Endothelial cell of umbilical vein (primary cell): ENCODE results near the gene CNDP2. TPM values are rescaled to one million over a fixed set of nuclear protein-coding genes. Genes with fewer than 3 reads are reported as not detected.

Source experiments
- BruUV-seq: library from RNA; stranded (reverse); fragments of 400-500 nt; replicated peaks from 2 replicates; lab custom pipeline; 2021; lab: Mats Ljungman, UMichigan
- CTCF ChIA-PET: fragments of 300-600, 350-600 bp; sonication (Branson Sonifier 250); formaldehyde crosslinking; loops from one replicate; lab custom pipeline; 2021; ENCODE audit warnings: antibody characterized with exemption, inconsistent platforms; lab: Charles Lee
- POLR2A ChIA-PET: fragments of 300-600, 350-600 bp; sonication (Branson Sonifier 250); formaldehyde crosslinking; loops from one replicate; lab custom pipeline; 2021; ENCODE audit warnings: antibody characterized with exemption, inconsistent platforms; lab: Charles Lee
- DNase-seq: peaks from one replicate; pipeline ENCODE4 v3.0.0-alpha.2; 2011; ENCODE audit warnings: low read depth, low spot score
- FAIRE-seq: peaks from 2 replicates; lab custom pipeline; 2011; peaks lifted over from hg19 to GRCh38; lab: Jason Lieb, UNC
- H2AFZ ChIP-seq: 2 replicates; pipeline ENCODE4 v1.6.0; 2012; ENCODE audit warnings: low read depth, low read length, control low read depth, inconsistent platforms
- H3K27ac ChIP-seq: 2 replicates; pipeline ENCODE4 v1.5.1; 2011; ENCODE audit warnings: low read depth, mild to moderate bottlenecking, control low read depth, low read length, moderate library complexity; ENCODE audit not compliant: insufficient read depth
- H3K27me3 ChIP-seq, 2 experiments: 2 replicates each; pipeline versions ENCODE4 v1.6.0 to v1.6.1; 2011; ENCODE audit warnings: low read length in 2 of 2, mixed read lengths in 1 of 2; ENCODE audit not compliant: control insufficient read depth in 2 of 2, insufficient read depth in 2 of 2
- H3K36me3 ChIP-seq, 2 experiments: 2 replicates in 1 of 2; 3 replicates in 1 of 2; pipeline ENCODE4 v1.5.1; 2011; ENCODE audit warnings: low read length in 2 of 2, mild to moderate bottlenecking in 1 of 2, moderate library complexity in 1 of 2; ENCODE audit not compliant: control insufficient read depth in 2 of 2, insufficient read depth in 2 of 2; ENCODE audit errors: extremely low read depth in 1 of 2
- H3K4me1 ChIP-seq: 3 replicates; pipeline ENCODE4 v1.5.1; 2011; ENCODE audit warnings: mild to moderate bottlenecking, low read length; ENCODE audit not compliant: control insufficient read depth, insufficient read depth; ENCODE audit errors: extremely low read depth
- H3K4me2 ChIP-seq: 2 replicates; pipeline ENCODE4 v1.6.1; 2011; ENCODE audit warnings: low read length, control low read depth, mixed read lengths; ENCODE audit not compliant: insufficient read depth
- H3K4me3 ChIP-seq, 3 experiments: fragments of 200-600 bp in 1 of 3; sonication (generic), shearing (Covaris generic) in 1 of 3; replicated peaks in 1 of 3; 2 replicates each; pipeline ENCODE4 v1.5.1; 2011 to 2016; ENCODE audit warnings: control low read depth in 3 of 3, low read length in 3 of 3, mild to moderate bottlenecking in 2 of 3, inconsistent platforms in 1 of 3, low read depth in 1 of 3, moderate library complexity in 1 of 3; ENCODE audit not compliant: insufficient read depth in 1 of 3
- H3K79me2 ChIP-seq: 2 replicates; pipeline ENCODE4 v1.6.0; 2012; ENCODE audit warnings: low read length, inconsistent platforms; ENCODE audit not compliant: control insufficient read depth, insufficient read depth
- H3K9ac ChIP-seq: replicated peaks from 2 replicates; pipeline ENCODE3; 2011; ENCODE audit warnings: low read length, control low read depth; ENCODE audit not compliant: insufficient read depth; ENCODE audit errors: extremely low read depth
- H3K9me1 ChIP-seq: replicated peaks from 3 replicates; pipeline ENCODE4 v1.6.0; 2011; ENCODE audit warnings: mild to moderate bottlenecking, low read length; ENCODE audit not compliant: control insufficient read depth, insufficient read depth; ENCODE audit errors: extremely low read depth
- H3K9me3 ChIP-seq: replicated peaks from 2 replicates; pipeline ENCODE4 v1.5.1; 2012; ENCODE audit warnings: low read length, inconsistent platforms; ENCODE audit not compliant: control insufficient read depth, insufficient read depth
- H4K20me1 ChIP-seq: replicated peaks from 2 replicates; pipeline ENCODE3; 2011; ENCODE audit warnings: mild to moderate bottlenecking, low read length; ENCODE audit not compliant: control insufficient read depth, insufficient read depth; ENCODE audit errors: extremely low read depth
- EZH2 ChIP-seq: IDR thresholded peaks from 2 replicates; pipeline ENCODE4 v1.6.1; 2012; ENCODE audit warnings: borderline replicate concordance, low read depth, mild to moderate bottlenecking, moderate library complexity, low read length, inconsistent platforms; ENCODE audit not compliant: severe bottlenecking
- FOS ChIP-seq: IDR thresholded peaks from 2 replicates; pipeline ENCODE4 v1.6.1; 2011; ENCODE audit warnings: mild to moderate bottlenecking, low read length, moderate library complexity, borderline replicate concordance; ENCODE audit not compliant: insufficient read depth
- GATA2 ChIP-seq: IDR thresholded peaks from 2 replicates; pipeline ENCODE4 v1.7.0; 2011; ENCODE audit warnings: low read depth, mild to moderate bottlenecking, moderate library complexity, mixed read lengths, low read length; ENCODE audit not compliant: insufficient read length, insufficient read depth
- JUN ChIP-seq: IDR thresholded peaks from 2 replicates; pipeline ENCODE4 v1.6.1; 2011; ENCODE audit warnings: borderline replicate concordance, low read depth; ENCODE audit not compliant: insufficient read length, insufficient read depth
- MYC ChIP-seq: IDR thresholded peaks from one replicate; pipeline ENCODE4 v1.6.1; 2011; ENCODE audit warnings: mild to moderate bottlenecking, low read depth, low read length
- POLR2A ChIP-seq: IDR thresholded peaks from 2 replicates; pipeline ENCODE4 v1.6.1; 2012; ENCODE audit warnings: low read depth, mild to moderate bottlenecking, control low read depth, low read length
- POLR2AphosphoS5 ChIP-seq: IDR thresholded peaks from 2 replicates; pipeline ENCODE4 v1.6.1; 2012; ENCODE audit warnings: low read depth, mild to moderate bottlenecking, control low read depth, low read length, moderate library complexity; ENCODE audit not compliant: insufficient read depth
- dilution Hi-C: fragments of 300-500 bp; cut with MboI; formaldehyde crosslinking; loops from one replicate; pipeline ENCODE4 v1.15.0; 2019; ENCODE audit warnings: low sequenced_read_pairs; ENCODE audit not compliant: extremely low pct_ligation_motif_present
- intact Hi-C: fragments of 100-400 bp; cut with micrococcal nuclease; formaldehyde crosslinking; loops from one replicate; pipeline ENCODE4 v1.10.0; 2022
- polyA plus RNA-seq, 4 experiments: library from polyadenylated mRNA; depleted of rRNA in 3 of 4; stranded (reverse) in 3 of 4; unstranded in 1 of 4; fragments of >200 nt; gene quantifications; 2 replicates each; pipeline versions ENCODE4 v1.2.1 to v1.2.3, GENCODE V29; 2011 to 2012; ENCODE audit warnings: missing spikeins in 1 of 4
- total RNA-seq: library from RNA; stranded (reverse); gene quantifications from 2 replicates; pipeline ENCODE4 v1.2.3, GENCODE V29; 2021
- TF ChIP-seq, protein P1 (sequence below): IDR thresholded peaks from 2 replicates; pipeline ENCODE4 v1.6.1; 2011; ENCODE audit not compliant: insufficient read depth, insufficient read length
- TF ChIP-seq, protein P2 (sequence below), 2 donors: IDR thresholded peaks; 1 replicate in 1 of 2; 2 replicates in 1 of 2; pipeline ENCODE4 v1.5.1; 2011; ENCODE audit warnings: low read length in 2 of 2, mild to moderate bottlenecking in 2 of 2, moderate library complexity in 2 of 2, control low read depth in 1 of 2, inconsistent platforms in 1 of 2, low read depth in 1 of 2; ENCODE audit not compliant: insufficient read depth in 1 of 2; ENCODE audit errors: extremely low read depth in 1 of 2

Gene CNDP2
- total and polyA plus RNA-seq, 2 donors (not counting 3 experiments of a cell fraction or from before 2014, with no cell fraction given), result 52.9 to 123 TPM

DNA sequence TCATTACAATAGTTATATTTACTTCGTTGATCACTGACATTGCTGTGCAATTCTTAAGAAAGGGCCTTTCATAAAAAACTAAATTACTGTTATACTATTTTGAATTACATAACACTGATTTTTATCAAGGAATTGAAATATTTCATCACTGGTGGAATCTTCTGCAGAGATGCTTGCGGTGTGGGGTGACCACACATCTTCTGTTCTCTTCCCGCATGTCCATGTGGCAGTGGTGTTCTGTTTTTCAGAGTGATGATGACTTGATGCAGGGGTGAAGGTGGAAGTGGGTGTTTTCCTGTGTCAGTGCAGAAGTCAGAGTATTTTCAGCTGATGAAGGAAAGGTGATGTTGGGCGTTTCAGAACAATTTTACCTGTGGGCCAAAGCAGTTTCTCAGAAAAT, 7.0 kb downstream of the CNDP2 start:
- ChIA-PET POLR2A (no interaction called here), CTCF (no interaction called here)
- no peak for DNase-seq
- Histone ChIP-seq H3K27me3 (no peaks in the 10 kb centered on the region), H3K4me3 (no peak overlapping the region), H3K9ac (no peak overlapping the region), H4K20me1 (no peaks in the 10 kb centered on the region), H3K27ac (no peak overlapping the region), H3K36me3 (peaks cover 7 to 28% of the 10 kb centered on the region in 2 experiments), H3K4me1 (peaks cover 3% of the 10 kb centered on the region), H3K4me2 (no peak overlapping the region), H3K9me3 (no peaks in the 10 kb centered on the region), H3K9me1 (no peaks in the 10 kb centered on the region), H2AFZ (no peak overlapping the region), H3K79me2 (peaks cover 9% of the 10 kb centered on the region)
- FAIRE-seq, result no peak
- BruUV-seq, result no TSS peak
- no peak for TF ChIP-seq POLR2A
- TF ChIP-seq, protein P1, sequence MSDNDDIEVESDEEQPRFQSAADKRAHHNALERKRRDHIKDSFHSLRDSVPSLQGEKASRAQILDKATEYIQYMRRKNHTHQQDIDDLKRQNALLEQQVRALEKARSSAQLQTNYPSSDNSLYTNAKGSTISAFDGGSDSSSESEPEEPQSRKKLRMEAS, result no peak
- TF ChIP-seq POLR2AphosphoS5, result no peak
- TF ChIP-seq, protein P2, sequence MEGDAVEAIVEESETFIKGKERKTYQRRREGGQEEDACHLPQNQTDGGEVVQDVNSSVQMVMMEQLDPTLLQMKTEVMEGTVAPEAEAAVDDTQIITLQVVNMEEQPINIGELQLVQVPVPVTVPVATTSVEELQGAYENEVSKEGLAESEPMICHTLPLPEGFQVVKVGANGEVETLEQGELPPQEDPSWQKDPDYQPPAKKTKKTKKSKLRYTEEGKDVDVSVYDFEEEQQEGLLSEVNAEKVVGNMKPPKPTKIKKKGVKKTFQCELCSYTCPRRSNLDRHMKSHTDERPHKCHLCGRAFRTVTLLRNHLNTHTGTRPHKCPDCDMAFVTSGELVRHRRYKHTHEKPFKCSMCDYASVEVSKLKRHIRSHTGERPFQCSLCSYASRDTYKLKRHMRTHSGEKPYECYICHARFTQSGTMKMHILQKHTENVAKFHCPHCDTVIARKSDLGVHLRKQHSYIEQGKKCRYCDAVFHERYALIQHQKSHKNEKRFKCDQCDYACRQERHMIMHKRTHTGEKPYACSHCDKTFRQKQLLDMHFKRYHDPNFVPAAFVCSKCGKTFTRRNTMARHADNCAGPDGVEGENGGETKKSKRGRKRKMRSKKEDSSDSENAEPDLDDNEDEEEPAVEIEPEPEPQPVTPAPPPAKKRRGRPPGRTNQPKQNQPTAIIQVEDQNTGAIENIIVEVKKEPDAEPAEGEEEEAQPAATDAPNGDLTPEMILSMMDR (IDR thresholded peaks at IDR 0.05; ENCODE audit: extremely low read depth in 1 of 2, insufficient read depth in 1 of 2, low read depth in 1 of 2, low read length in 2 of 2), result no peak
- no peak for TF ChIP-seq JUN
- TF ChIP-seq MYC, result no peak
- no peak for TF ChIP-seq FOS
- TF ChIP-seq EZH2, result no peak
- no peak for TF ChIP-seq GATA2
- intact Hi-C loops (no loop called here), dilution Hi-C loops (no loop called here)
